Measurements from ENCODE around the gene FOXE1. TPM values are rescaled to one million over a fixed set of nuclear protein-coding genes. Genes with fewer than 3 reads are reported as not detected.
A peak's percentile ranks its signal among the peaks of the same experiment; 100 is the strongest.

FOXE1 gene
- total and polyA plus RNA-seq, 2 of the 13 experiments (the other 11 are each of a cell fraction or from before 2014, with no cell fraction given), result not detected

GRCh38 chr9:97858393-97858713, 5.3 kb downstream of the FOXE1 start:
- Histone ChIP-seq H3K79me2 (ENCODE audit: insufficient read depth, low read length) (no peaks in the 10 kb centered on the region), H2AFZ (ENCODE audit: low read length) (no peak overlapping the region), H3K27me3 (ENCODE audit: control insufficient read depth in 1 of 2, insufficient read depth in 2 of 2, low read length in 2 of 2) (peaks cover 6 to 43% of the 10 kb centered on the region in 2 experiments; a peak in 4 of 5 replicates), H4K20me1 (ENCODE audit: insufficient read depth, low read length) (no peaks in the 10 kb centered on the region), H3K27ac (ENCODE audit: extremely low read length, insufficient read depth, low read length) (no peak overlapping the region), H3K4me1 (ENCODE audit: insufficient read depth, low read length) (no peaks in the 10 kb centered on the region; the same call in 1 of the 2 replicates), H3K9me3 (ENCODE audit: low read length) (no peaks in the 10 kb centered on the region), H3K4me2 (ENCODE audit: low read depth, low read length) (peak overlapping the region; percentile 24; the same call in 1 of the 2 replicates), H3K9ac (ENCODE audit: insufficient read depth, low read depth, low read length) (no peak overlapping the region), H3K4me3 (replicated peaks in 1 of 3; ENCODE audit: insufficient read depth in 1 of 3, low read depth in 2 of 3, low read length in 3 of 3) (no peak overlapping the region), H3K36me3 (replicated peaks in 1 of 2; ENCODE audit: control insufficient read depth in 1 of 2, insufficient read depth in 2 of 2, low read length in 2 of 2) (no peaks in the 10 kb centered on the region)
- no TSS peak for BruUV-seq (replicated peaks)
- WGBS (ENCODE audit: low lambda C conversion rate), result 18% methylated on average over 6 of the region's 6 CpGs
- no peak for FAIRE-seq
- DNase-seq (ENCODE audit: low spot score), result no peak
- POLR2A ChIA-PET, result no interaction called here
- in situ Hi-C loops (cut with HindIII; ENCODE audit: extremely low pct_ligation_motif_present, low pct_unique_long_range_greater_than_20kb) (no loop called here), intact Hi-C loops (cut with micrococcal nuclease; ENCODE audit: unreplicated experiment) (no loop called here)
- no peak for ATAC-seq
- TF ChIP-seq HMGXB3 (CRISPR knock-in tag; IDR thresholded peaks at IDR 0.05; ENCODE audit: borderline replicate concordance) (no peak), ELF3 (CRISPR knock-in tag; IDR thresholded peaks at IDR 0.05) (no peak), NR2F6 (IDR thresholded peaks at IDR 0.05) (no peak), NR2F6 (CRISPR knock-in tag; IDR thresholded peaks at IDR 0.05) (no peak)
- CTCF ChIA-PET (ENCODE audit: low intra/inter-chr PET ratio, low total read pairs), result no interaction called here

- 9% methylated on average over 1 of the region's 1 CpG for WGBS (ENCODE audit: low lambda C conversion rate)
- FAIRE-seq, result no peak
- TF ChIP-seq ZNF747 (CRISPR knock-in tag; IDR thresholded peaks at IDR 0.05; ENCODE audit: borderline replicate concordance) (no peak), SKIL (CRISPR knock-in tag; IDR thresholded peaks at IDR 0.05; ENCODE audit: borderline replicate concordance) (no peak), SMARCC2 (IDR thresholded peaks at IDR 0.05) (no peak), TAF15 (IDR thresholded peaks at IDR 0.05; ENCODE audit: low read depth, low read length, poor library complexity, severe bottlenecking) (no peak), ZBTB10 (CRISPR knock-in tag; IDR thresholded peaks at IDR 0.05; ENCODE audit: borderline replicate concordance) (no peak), TEAD3 (CRISPR knock-in tag; optimal IDR thresholded peaks at IDR 0.05; ENCODE audit: borderline replicate concordance) (no peak)
Observed at GRCh38 chr9:97858826-97859225, 5.8 kb downstream of the FOXE1 start.

More at GRCh38 chr9:97858826-97859225, 5.8 kb downstream of the FOXE1 start:
- H3K9ac ChIP-seq (ENCODE audit: insufficient read depth, low read depth, low read length), result no peak overlapping the region
- peaks cover 6 to 43% of the 10 kb centered on the region in 2 experiments; a peak in 4 of 5 replicates for H3K27me3 ChIP-seq (ENCODE audit: control insufficient read depth in 1 of 2, insufficient read depth in 2 of 2, low read length in 2 of 2)
- H3K4me1 ChIP-seq (ENCODE audit: insufficient read depth, low read length), result no peaks in the 10 kb centered on the region; the same call in 1 of the 2 replicates
- no peak overlapping the region for H3K27ac ChIP-seq (ENCODE audit: extremely low read length, insufficient read depth, low read length)
- no peak for DNase-seq (ENCODE audit: low spot score)
- in situ Hi-C loops (cut with HindIII; ENCODE audit: extremely low pct_ligation_motif_present, low pct_unique_long_range_greater_than_20kb), result no loop called here
- H3K36me3 ChIP-seq (replicated peaks in 1 of 2; ENCODE audit: control insufficient read depth in 1 of 2, insufficient read depth in 2 of 2, low read length in 2 of 2), result no peaks in the 10 kb centered on the region
- no TSS peak for BruUV-seq (replicated peaks)
- no peak overlapping the region for H2AFZ ChIP-seq (ENCODE audit: low read length)
- no peak overlapping the region for H3K4me2 ChIP-seq (ENCODE audit: low read depth, low read length)
- CTCF ChIA-PET (ENCODE audit: low intra/inter-chr PET ratio, low total read pairs), result no interaction called here
- no peak overlapping the region for H3K4me3 ChIP-seq (replicated peaks in 1 of 3; ENCODE audit: insufficient read depth in 1 of 3, low read depth in 2 of 3, low read length in 3 of 3)
- no peaks in the 10 kb centered on the region for H4K20me1 ChIP-seq (ENCODE audit: insufficient read depth, low read length)
- ATAC-seq, result no peak
- intact Hi-C loops (cut with micrococcal nuclease; ENCODE audit: unreplicated experiment), result no loop called here
- no peaks in the 10 kb centered on the region for H3K9me3 ChIP-seq (ENCODE audit: low read length)
- H3K79me2 ChIP-seq (ENCODE audit: insufficient read depth, low read length), result no peaks in the 10 kb centered on the region
- POLR2A ChIA-PET, result no interaction called here
